Activated CD4-positive, alpha-beta T cell treated with anti-CD3 and anti-CD28 coated beads, Interleukin-2, amount 50 U/mL, for 16 hours (primary cell): ENCODE data around the gene DUSP2.

Experiments
- DNase-seq: peaks from one replicate; pipeline ENCODE4 v3.0.0-alpha.2; 2020

DUSP2 gene

GRCh38 chr2:96111823-96112500 is 33.3 kb downstream of the DUSP2 start:
- no peak for DNase-seq

GRCh38 chr2:96111257-96111640 is 34.0 kb downstream of the DUSP2 start:
- DNase-seq, result no peak

- DNase-seq, result no peak
Measured at GRCh38 chr2:96110621-96111256, 34.5 kb downstream of the DUSP2 start.

- DNase-seq, result no peak
Measured at GRCh38 chr2:96109931-96110511, 35.2 kb downstream of the DUSP2 start.

GRCh38 chr2:96109361-96109680 is 35.9 kb downstream of the DUSP2 start:
- no peak for DNase-seq

GRCh38 chr2:96108541-96109360 is 36.5 kb downstream of the DUSP2 start:
- no peak for DNase-seq

GRCh38 chr2:96108151-96108540 is 37.1 kb downstream of the DUSP2 start:
- no peak for DNase-seq

- no peak for DNase-seq
Measured at GRCh38 chr2:96107708-96108065, 37.6 kb downstream of the DUSP2 start.

- DNase-seq, result no peak
Measured at GRCh38 chr2:96106991-96107707, 38.1 kb downstream of the DUSP2 start.

GRCh38 chr2:96105994-96106715 is 39.1 kb downstream of the DUSP2 start:
- DNase-seq, result no peak

GRCh38 chr2:96105152-96105915 is 39.9 kb downstream of the DUSP2 start:
- no peak for DNase-seq

- DNase-seq, result no peak
Measured at GRCh38 chr2:96104487-96104861, 40.8 kb downstream of the DUSP2 start.

- no peak for DNase-seq
Measured at GRCh38 chr2:96103761-96104486, 41.3 kb downstream of the DUSP2 start.

- DNase-seq, result no peak
Measured at GRCh38 chr2:96103187-96103601, 42.0 kb downstream of the DUSP2 start.

GRCh38 chr2:96102596-96103186 is 42.5 kb downstream of the DUSP2 start:
- no peak for DNase-seq

- no peak for DNase-seq
Measured at GRCh38 chr2:96100893-96101304, 44.3 kb downstream of the DUSP2 start.

GRCh38 chr2:96099861-96100798 is 45.1 kb downstream of the DUSP2 start:
- DNase-seq, result no peak

GRCh38 chr2:96098900-96099590 is 46.2 kb downstream of the DUSP2 start:
- DNase-seq, result no peak
